HepG2 (cell line): ENCODE results near the gene RFXAP. TPM values are rescaled to one million over a fixed set of nuclear protein-coding genes. Genes with fewer than 3 reads are reported as not detected.

Source experiments
- BORCS8-MEF2B ChIP-seq: sonication (generic); formaldehyde crosslinking; IDR thresholded peaks from 2 replicates; pipeline ENCODE4 v1.8.0; 2022; ENCODE audit warnings: mild to moderate bottlenecking, missing genetic modification reagents
- ELF1 ChIP-seq: sonication (generic); formaldehyde crosslinking; IDR thresholded peaks from 2 replicates; pipeline ENCODE4 v1.4.0; 2020; ENCODE audit warnings: missing genetic modification reagents
- GPBP1L1 ChIP-seq: sonication (generic); formaldehyde crosslinking; IDR thresholded peaks from 2 replicates; pipeline ENCODE4 v1.5.0; 2020; ENCODE audit warnings: mild to moderate bottlenecking, missing genetic modification reagents
- HOXA5 ChIP-seq: sonication (generic); formaldehyde crosslinking; IDR thresholded peaks from 2 replicates; pipeline ENCODE4 v1.4.0; 2020; ENCODE audit warnings: missing genetic modification reagents
- IKZF4 ChIP-seq: sonication (generic); formaldehyde crosslinking; IDR thresholded peaks from 2 replicates; pipeline ENCODE4 v1.5.1; 2020; ENCODE audit warnings: borderline replicate concordance, mild to moderate bottlenecking, low read depth, missing genetic modification reagents; ENCODE audit errors: not compliant biosample characterization
- MED8 ChIP-seq: sonication (generic); formaldehyde crosslinking; IDR thresholded peaks from 2 replicates; pipeline ENCODE4 v1.8.1; 2023; ENCODE audit warnings: mild to moderate bottlenecking, missing genetic modification reagents; ENCODE audit not compliant: insufficient replicate concordance
- MTA3 ChIP-seq: sonication (generic); formaldehyde crosslinking; IDR thresholded peaks from 2 replicates; pipeline ENCODE4 v1.4.0; 2020; ENCODE audit warnings: missing genetic modification reagents
- NR3C1 ChIP-seq: sonication (generic); formaldehyde crosslinking; IDR thresholded peaks from 2 replicates; pipeline ENCODE4 v1.4.0; 2020; ENCODE audit warnings: missing genetic modification reagents
- SATB2 ChIP-seq: sonication (generic); formaldehyde crosslinking; IDR thresholded peaks from 2 replicates; pipeline ENCODE4 v1.5.0; 2020; ENCODE audit warnings: missing genetic modification reagents
- ZBTB20 ChIP-seq: sonication (generic); formaldehyde crosslinking; IDR thresholded peaks from 2 replicates; pipeline ENCODE4 v1.8.1; 2023; ENCODE audit warnings: missing genetic modification reagents, low read depth, mild to moderate bottlenecking, borderline replicate concordance
- ZNF317 ChIP-seq: sonication (generic); formaldehyde crosslinking; IDR thresholded peaks from 2 replicates; pipeline ENCODE4 v1.5.0; 2020; ENCODE audit warnings: mild to moderate bottlenecking, missing genetic modification reagents
- ZNF414 ChIP-seq: sonication (generic); formaldehyde crosslinking; IDR thresholded peaks from 2 replicates; pipeline ENCODE4 v1.5.0; 2020; ENCODE audit warnings: missing genetic modification reagents
- ZNF619 ChIP-seq: sonication (generic); formaldehyde crosslinking; IDR thresholded peaks from 2 replicates; pipeline ENCODE4 v1.4.0; 2020; ENCODE audit warnings: mild to moderate bottlenecking, missing genetic modification reagents
- ZNF629 ChIP-seq: sonication (generic); formaldehyde crosslinking; conservative IDR thresholded peaks from 2 replicates; pipeline ENCODE4 v1.5.0; 2020; ENCODE audit warnings: missing genetic modification reagents
- ZNF646 ChIP-seq: sonication (generic); formaldehyde crosslinking; IDR thresholded peaks from 2 replicates; pipeline ENCODE4 v1.9.0; 2021; ENCODE audit warnings: mild to moderate bottlenecking, missing genetic modification reagents
- ZNF7 ChIP-seq: IDR thresholded peaks from 2 replicates; pipeline ENCODE4 v1.6.1; 2016; ENCODE audit warnings: missing biosample characterization, missing genetic modification reagents
- polyA plus RNA-seq, 8 experiments: library from polyadenylated mRNA; depleted of rRNA in 3 of 8; stranded (reverse) in 7 of 8; unstranded in 1 of 8; fragments of >200 nt; fragmentation: Illumina TruSeq in 4 of 8; extraction: Trizol in 4 of 8; gene quantifications; 2 replicates each; pipeline versions ENCODE4 v1.2.1 to v1.2.3, GENCODE V29; 2011 to 2016; ENCODE audit warnings: low read depth in 4 of 8, missing spikeins in 1 of 8, mixed read lengths in 1 of 8; ENCODE audit not compliant: insufficient read depth in 1 of 8
- total RNA-seq, 5 experiments: library from RNA; depleted of rRNA; stranded (reverse); fragments of >200 nt; fragmentation: Illumina TruSeq; extraction: Trizol; gene quantifications; 2 replicates each; pipeline ENCODE4 v1.2.3, GENCODE V29; 2016; ENCODE audit warnings: low read depth in 1 of 5
- TF ChIP-seq, protein P1 (sequence below): sonication (generic); formaldehyde crosslinking; IDR thresholded peaks from 2 replicates; pipeline ENCODE4 v1.4.0; 2020; ENCODE audit warnings: missing genetic modification reagents, mild to moderate bottlenecking, borderline replicate concordance

RFXAP gene
- total and polyA plus RNA-seq, 2 of the 13 experiments (the other 11 are each of a cell fraction or from before 2014, with no cell fraction given): 1.8 to 7.9 TPM

DNA sequence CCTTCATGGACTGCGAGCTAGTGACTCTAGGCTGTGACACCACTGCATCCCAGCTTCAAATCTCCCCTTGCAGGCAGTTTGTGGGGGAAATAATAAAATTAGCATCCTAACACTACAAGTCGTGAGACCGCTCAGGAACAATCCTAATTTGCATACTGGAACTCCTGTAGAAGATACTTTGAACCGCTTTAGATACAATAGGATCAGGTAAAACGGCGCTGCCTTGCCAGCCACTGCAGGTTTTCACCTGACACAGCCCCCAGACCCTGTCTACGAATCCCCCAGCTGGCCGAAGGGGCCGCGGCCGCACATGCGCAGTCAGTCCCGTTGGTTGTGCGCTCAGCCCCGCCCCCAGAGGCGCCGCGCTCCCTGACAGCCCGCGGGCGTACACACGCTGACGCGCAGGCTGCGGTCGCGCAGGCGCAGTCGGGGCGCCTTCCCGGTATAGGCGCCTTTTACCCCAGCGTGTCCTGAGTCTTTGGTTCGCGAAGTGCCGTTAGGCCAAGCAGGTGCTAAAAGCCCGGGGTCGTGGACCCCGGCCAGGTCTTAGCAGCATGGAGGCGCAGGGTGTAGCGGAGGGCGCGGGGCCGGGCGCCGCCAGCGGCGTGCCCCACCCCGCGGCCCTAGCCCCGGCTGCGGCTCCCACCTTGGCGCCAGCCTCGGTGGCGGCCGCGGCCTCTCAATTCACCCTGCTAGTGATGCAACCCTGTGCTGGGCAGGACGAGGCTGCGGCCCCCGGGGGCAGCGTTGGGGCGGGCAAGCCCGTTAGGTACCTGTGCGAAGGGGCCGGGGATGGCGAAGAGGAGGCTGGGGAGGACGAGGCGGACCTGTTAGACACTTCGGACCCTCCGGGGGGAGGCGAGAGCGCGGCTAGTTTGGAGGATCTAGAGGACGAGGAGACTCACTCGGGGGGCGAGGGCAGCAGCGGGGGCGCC is at the start of gene RFXAP (continued):
- TF ChIP-seq ZNF646 (CRISPR knock-in tag): no peak
- no peak for TF ChIP-seq ZNF7 (CRISPR knock-in tag)
- no peak for TF ChIP-seq MED8 (CRISPR knock-in tag)
- TF ChIP-seq GPBP1L1 (CRISPR knock-in tag): no peak
- TF ChIP-seq HOXA5 (CRISPR knock-in tag): no peak
- no peak for TF ChIP-seq ELF1 (CRISPR knock-in tag)
- TF ChIP-seq BORCS8-MEF2B (CRISPR knock-in tag): no peak
- TF ChIP-seq NR3C1: no peak
- TF ChIP-seq ZNF619: no peak
- no peak for TF ChIP-seq ZNF629 (CRISPR knock-in tag)
- TF ChIP-seq ZNF414 (CRISPR knock-in tag): peak; percentile 20; the same call in 1 of the 2 replicates
- TF ChIP-seq SATB2: no peak
- TF ChIP-seq MTA3 (CRISPR knock-in tag): no peak
- no peak for TF ChIP-seq ZBTB20 (CRISPR knock-in tag)
- no peak for TF ChIP-seq ZNF317 (CRISPR knock-in tag)
- no peak for TF ChIP-seq IKZF4 (CRISPR knock-in tag)
- TF ChIP-seq, protein P1, sequence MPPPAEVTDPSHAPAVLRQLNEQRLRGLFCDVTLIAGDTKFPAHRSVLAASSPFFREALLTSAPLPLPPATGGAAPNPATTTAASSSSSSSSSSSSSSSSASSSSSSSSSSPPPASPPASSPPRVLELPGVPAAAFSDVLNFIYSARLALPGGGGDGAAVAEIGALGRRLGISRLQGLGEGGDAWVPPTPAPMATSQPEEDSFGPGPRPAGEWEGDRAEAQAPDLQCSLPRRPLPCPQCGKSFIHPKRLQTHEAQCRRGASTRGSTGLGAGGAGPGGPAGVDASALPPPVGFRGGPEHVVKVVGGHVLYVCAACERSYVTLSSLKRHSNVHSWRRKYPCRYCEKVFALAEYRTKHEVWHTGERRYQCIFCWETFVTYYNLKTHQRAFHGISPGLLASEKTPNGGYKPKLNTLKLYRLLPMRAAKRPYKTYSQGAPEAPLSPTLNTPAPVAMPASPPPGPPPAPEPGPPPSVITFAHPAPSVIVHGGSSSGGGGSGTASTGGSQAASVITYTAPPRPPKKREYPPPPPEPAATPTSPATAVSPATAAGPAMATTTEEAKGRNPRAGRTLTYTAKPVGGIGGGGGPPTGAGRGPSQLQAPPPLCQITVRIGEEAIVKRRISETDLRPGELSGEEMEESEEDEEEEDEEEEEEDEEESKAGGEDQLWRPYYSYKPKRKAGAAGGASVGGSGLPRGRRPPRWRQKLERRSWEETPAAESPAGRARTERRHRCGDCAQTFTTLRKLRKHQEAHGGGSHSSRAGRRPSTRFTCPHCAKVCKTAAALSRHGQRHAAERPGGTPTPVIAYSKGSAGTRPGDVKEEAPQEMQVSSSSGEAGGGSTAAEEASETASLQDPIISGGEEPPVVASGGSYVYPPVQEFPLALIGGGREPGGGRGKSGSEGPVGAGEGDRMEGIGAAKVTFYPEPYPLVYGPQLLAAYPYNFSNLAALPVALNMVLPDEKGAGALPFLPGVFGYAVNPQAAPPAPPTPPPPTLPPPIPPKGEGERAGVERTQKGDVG (CRISPR knock-in tag): no peak
